T-cell (primary cell): Measurements from ENCODE around the gene MESP2. TPM values are rescaled to one million over a fixed set of nuclear protein-coding genes. Genes with fewer than 3 reads are reported as not detected.
A peak's percentile ranks its signal among the peaks of the same experiment; 100 is the strongest.

ENCODE experiments used
- ATAC-seq, 4 experiments: fragments of 200-7000 bp in 3 of 4; fragments of 150-1000 bp in 1 of 4; cut with Tn5 transposase; replicated peaks in 1 of 4; 1 replicate in 3 of 4; 2 replicates in 1 of 4; pipeline ENCODE4 v1.10.0; 2021; ENCODE audit warnings: moderate library complexity in 3 of 4, mild to moderate bottlenecking in 2 of 4, moderate number of reproducible peaks in 1 of 4
- CTCF ChIA-PET, 2 donors: fragments of 300-600 bp; sonication (Branson Sonifier 250); formaldehyde crosslinking; loops; one replicate each; lab custom pipeline; 2022; ENCODE audit warnings: antibody characterized with exemption in 2 of 2; lab: Charles Lee
- POLR2A ChIA-PET, 2 donors: fragments of 300-600 bp; sonication (Branson Sonifier 250); formaldehyde crosslinking; loops; one replicate each; lab custom pipeline; 2022; ENCODE audit warnings: antibody characterized with exemption in 2 of 2; lab: Charles Lee
- DNase-seq, 35 experiments: peaks; one replicate each; pipeline versions ENCODE4 v3.0.0 to v3.0.0-alpha.2; 2013 to 2023
- H3K27ac ChIP-seq: one replicate; pipeline ENCODE4 v1.5.1; 2013; ENCODE audit warnings: low read length
- H3K27me3 ChIP-seq, 2 experiments: replicated peaks in 1 of 2; 1 replicate in 1 of 2; 2 replicates in 1 of 2; pipeline versions ENCODE4 v1.6.1 to v1.7.0; 2013; ENCODE audit warnings: low read length in 1 of 2, mixed read lengths in 1 of 2; ENCODE audit not compliant: control insufficient read depth in 2 of 2, insufficient read depth in 2 of 2; ENCODE audit errors: extremely low read depth in 1 of 2
- H3K36me3 ChIP-seq, 2 donors: 1 replicate in 1 of 2; 2 replicates in 1 of 2; pipeline versions ENCODE4 v1.6.1 to v1.7.0; 2013; ENCODE audit warnings: low read length in 1 of 2; ENCODE audit not compliant: control insufficient read depth in 2 of 2, insufficient read depth in 1 of 2; ENCODE audit errors: extremely low read depth in 1 of 2
- H3K4me1 ChIP-seq, 2 experiments: 1 replicate in 1 of 2; 2 replicates in 1 of 2; pipeline versions ENCODE4 v1.6.1 to v1.7.0; 2013; ENCODE audit warnings: low read length in 2 of 2, mixed read lengths in 1 of 2; ENCODE audit not compliant: insufficient read depth in 2 of 2, control insufficient read depth in 1 of 2; ENCODE audit errors: extremely low read depth in 1 of 2
- H3K4me3 ChIP-seq, 2 donors: 1 replicate in 1 of 2; 2 replicates in 1 of 2; pipeline versions ENCODE4 v1.5.1 to v1.7.0; 2013; ENCODE audit warnings: mild to moderate bottlenecking in 2 of 2, low read length in 1 of 2, moderate library complexity in 1 of 2; ENCODE audit not compliant: control insufficient read depth in 1 of 2; ENCODE audit errors: extremely low read depth in 1 of 2
- H3K9me3 ChIP-seq: 2 replicates; pipeline ENCODE4 v1.7.0; 2013
- H3K27ac Mint-ChIP-seq, 2 donors: one replicate each; pipeline ENCODE4 v1.8.0; 2020 to 2021; ENCODE audit warnings: mild to moderate bottlenecking in 2 of 2, mixed read lengths in 2 of 2
- H3K27me3 Mint-ChIP-seq, 2 donors: one replicate each; pipeline ENCODE4 v1.8.0; 2021 to 2022; ENCODE audit warnings: mixed read lengths in 2 of 2
- H3K36me3 Mint-ChIP-seq: one replicate; pipeline ENCODE4 v1.8.0; 2021; ENCODE audit warnings: mixed read lengths
- H3K4me1 Mint-ChIP-seq, 3 donors: one replicate each; pipeline ENCODE4 v1.8.0; 2020 to 2022; ENCODE audit warnings: mixed read lengths in 3 of 3, mild to moderate bottlenecking in 1 of 3
- H3K4me3 Mint-ChIP-seq, 3 donors: one replicate each; pipeline ENCODE4 v1.8.0; 2020 to 2022; ENCODE audit warnings: mild to moderate bottlenecking in 3 of 3, mixed read lengths in 3 of 3, moderate library complexity in 3 of 3
- H3K9me3 Mint-ChIP-seq, 3 donors: one replicate each; pipeline ENCODE4 v1.8.0; 2020 to 2022; ENCODE audit warnings: mixed read lengths in 3 of 3
- WGBS: methylation state at CpG from one replicate; pipeline ENCODE4 v1.1.5; 2013; ENCODE audit warnings: missing lambda C conversion rate; ENCODE audit not compliant: insufficient coverage; 5-methylcytosine and 5-hydroxymethylcytosine counted together
- total RNA-seq, 35 experiments: library from RNA in 6 of 35; stranded (reverse) in 6 of 35; fragments of 120-200 nt in 1 of 35; gene quantifications; one replicate each; pipeline versions ENCODE4 v1.2.1 to v1.2.4 and lab custom pipeline; 2013 to 2026

The MESP2 gene
- total RNA-seq, 5 donors from 2014 or later (not counting 1 experiment from before 2014, with no cell fraction given): not detected

- Mint-ChIP-seq H3K4me3 (peak overlapping the region; percentile 36 to 54 (median 49)), H3K27ac (no peak overlapping the region), H3K9me3 (no peaks in the 10 kb centered on the region), H3K4me1 (peaks cover 4 to 5% (median 5%) of the 10 kb centered on the region in 3 donors), H3K36me3 (no peaks in the 10 kb centered on the region), H3K27me3 (peaks cover 17 to 18% of the 10 kb centered on the region in 2 donors)
- Histone ChIP-seq H3K27me3 (peaks cover 0 to 27% of the 10 kb centered on the region in 2 experiments), H3K4me3 (peak overlapping the region; percentile 46 to 66), H3K9me3 (no peaks in the 10 kb centered on the region), H3K27ac (no peak overlapping the region), H3K4me1 (peaks cover 0 to 14% of the 10 kb centered on the region in 2 experiments), H3K36me3 (no peaks in the 10 kb centered on the region)
- no peak for ATAC-seq
- POLR2A ChIA-PET: no interaction called here
- no CpG with 5 or more reads among the region's 5 CpGs for WGBS
- CTCF ChIA-PET: no interaction called here
- DNase-seq: no peak
Measured at GRCh38 chr15:89751748-89752147, 24.4 kb upstream of the MESP2 start.

GRCh38 chr15:89753855-89754254, 22.3 kb upstream of the MESP2 start:
- POLR2A ChIA-PET: interaction anchor here in 1 of 2 donors (0.6 kb wide), 2 partner anchors 9 to 12 kb away, joined by 5 read pairs; no protein-coding TSS in a partner anchor
- H3K4me3 Mint-ChIP-seq: no peak overlapping the region
- H3K4me1 Mint-ChIP-seq: peaks cover 4 to 5% (median 5%) of the 10 kb centered on the region in 3 donors
- no peak overlapping the region for H3K27ac ChIP-seq
- peaks cover 0 to 35% of the 10 kb centered on the region in 2 experiments for H3K27me3 ChIP-seq
- no CpG with 5 or more reads among the region's 7 CpGs for WGBS
- CTCF ChIA-PET: interaction anchor here (0.6 kb wide), 2 partner anchors 222 to 693 kb away, joined by 4 to 8 read pairs; no protein-coding TSS in a partner anchor
- H3K36me3 ChIP-seq: no peaks in the 10 kb centered on the region
- H3K27me3 Mint-ChIP-seq: peaks cover 17 to 21% of the 10 kb centered on the region in 2 donors
- H3K4me1 ChIP-seq: peaks cover 0 to 14% of the 10 kb centered on the region in 2 experiments
- H3K9me3 Mint-ChIP-seq: no peaks in the 10 kb centered on the region
- no peak overlapping the region for H3K4me3 ChIP-seq
- DNase-seq (no peak), ATAC-seq (no peak)
- H3K9me3 ChIP-seq: no peaks in the 10 kb centered on the region
- no peaks in the 10 kb centered on the region for H3K36me3 Mint-ChIP-seq
- no peak overlapping the region for H3K27ac Mint-ChIP-seq

GRCh38 chr15:89754361-89755154, 21.6 kb upstream of the MESP2 start:
- peaks cover 18 to 19% of the 10 kb centered on the region in 2 donors for H3K27me3 Mint-ChIP-seq
- H3K4me3 Mint-ChIP-seq: no peak overlapping the region
- no peaks in the 10 kb centered on the region for H3K36me3 ChIP-seq
- H3K27ac Mint-ChIP-seq: no peak overlapping the region
- no peaks in the 10 kb centered on the region for H3K36me3 Mint-ChIP-seq
- ATAC-seq: no peak
- H3K27me3 ChIP-seq: peaks cover 0 to 41% of the 10 kb centered on the region in 2 experiments
- H3K27ac ChIP-seq: no peak overlapping the region
- H3K4me1 ChIP-seq: peaks cover 0 to 14% of the 10 kb centered on the region in 2 experiments
- ChIA-PET POLR2A (interaction anchor here (0.6 to 0.7 kb wide), 4 partner anchors 9 to 621 kb away, joined by 4 to 6 read pairs (median 5); no protein-coding TSS in a partner anchor), CTCF (interaction anchor here (0.6 to 1.3 kb wide), 3 partner anchors 14 to 692 kb away, joined by 4 to 9 read pairs (median 8); no protein-coding TSS in a partner anchor)
- whole genome bisulfite sequencing: 71% methylated on average over 4 of the region's 8 CpGs
- no peak for DNase-seq
- no peak overlapping the region for H3K4me3 ChIP-seq
- peaks cover 4% of the 10 kb centered on the region in 3 donors for H3K4me1 Mint-ChIP-seq
- no peaks in the 10 kb centered on the region for H3K9me3 Mint-ChIP-seq
- H3K9me3 ChIP-seq: no peaks in the 10 kb centered on the region

GRCh38 chr15:89755701-89756100, 20.4 kb upstream of the MESP2 start:
- 100% methylated on average over 1 of the region's 4 CpGs for WGBS
- ATAC-seq (no peak), DNase-seq (no peak)
- peaks cover 22 to 23% of the 10 kb centered on the region in 2 donors for H3K27me3 Mint-ChIP-seq
- peaks cover 0 to 45% of the 10 kb centered on the region in 2 experiments for H3K27me3 ChIP-seq
- no peak overlapping the region for H3K27ac Mint-ChIP-seq
- H3K4me3 ChIP-seq: no peak overlapping the region
- no peaks in the 10 kb centered on the region for H3K36me3 Mint-ChIP-seq
- no peaks in the 10 kb centered on the region for H3K4me1 Mint-ChIP-seq
- H3K4me1 ChIP-seq: peaks cover 0 to 10% of the 10 kb centered on the region in 2 experiments
- no peak overlapping the region for H3K27ac ChIP-seq
- H3K36me3 ChIP-seq: no peaks in the 10 kb centered on the region
- POLR2A ChIA-PET: no interaction called here
- no peaks in the 10 kb centered on the region for H3K9me3 ChIP-seq
- CTCF ChIA-PET: interaction anchor here in 1 of 2 donors (1.3 kb wide), 1 partner anchor 15 kb away, joined by 9 read pairs; no protein-coding TSS in a partner anchor
- no peaks in the 10 kb centered on the region for H3K9me3 Mint-ChIP-seq
- no peak overlapping the region for H3K4me3 Mint-ChIP-seq

- 70% methylated on average over 5 of the region's 7 CpGs for WGBS
- H3K36me3 Mint-ChIP-seq: no peaks in the 10 kb centered on the region
- no peaks in the 10 kb centered on the region for H3K36me3 ChIP-seq
- ChIA-PET POLR2A (no interaction called here), CTCF (no interaction called here)
- no peak overlapping the region for H3K27ac Mint-ChIP-seq
- no peaks in the 10 kb centered on the region for H3K9me3 Mint-ChIP-seq
- no peak for DNase-seq
- peaks cover 22 to 24% of the 10 kb centered on the region in 2 donors for H3K27me3 Mint-ChIP-seq
- H3K4me1 ChIP-seq: peaks cover 0 to 5% of the 10 kb centered on the region in 2 experiments
- peaks cover 0 to 48% of the 10 kb centered on the region in 2 experiments for H3K27me3 ChIP-seq
- no peak for ATAC-seq
- no peak overlapping the region for H3K4me3 ChIP-seq
- H3K27ac ChIP-seq: no peak overlapping the region
- H3K4me1 Mint-ChIP-seq: no peaks in the 10 kb centered on the region
- no peaks in the 10 kb centered on the region for H3K9me3 ChIP-seq
- no peak overlapping the region for H3K4me3 Mint-ChIP-seq
Measured at GRCh38 chr15:89756897-89757296, 19.2 kb upstream of the MESP2 start.

- ChIA-PET POLR2A (no interaction called here), CTCF (no interaction called here)
- no peaks in the 10 kb centered on the region for H3K9me3 ChIP-seq
- no peaks in the 10 kb centered on the region for H3K36me3 ChIP-seq
- no peaks in the 10 kb centered on the region for H3K9me3 Mint-ChIP-seq
- peaks cover 0 to 5% of the 10 kb centered on the region in 2 experiments for H3K4me1 ChIP-seq
- H3K27me3 Mint-ChIP-seq: peaks cover 18 to 20% of the 10 kb centered on the region in 2 donors
- H3K27me3 ChIP-seq: peaks cover 0 to 41% of the 10 kb centered on the region in 2 experiments
- no peak for ATAC-seq
- 86% methylated on average over 7 of the region's 8 CpGs for WGBS
- no peak for DNase-seq
- no peak overlapping the region for H3K27ac Mint-ChIP-seq
- H3K4me3 ChIP-seq: no peak overlapping the region
- no peak overlapping the region for H3K27ac ChIP-seq
- H3K36me3 Mint-ChIP-seq: no peaks in the 10 kb centered on the region
- H3K4me1 Mint-ChIP-seq: no peaks in the 10 kb centered on the region
- H3K4me3 Mint-ChIP-seq: no peak overlapping the region
Measured at GRCh38 chr15:89758283-89758682, 17.8 kb upstream of the MESP2 start.
